OCI-LY1 (cell line): ENCODE results near the gene ZNF470.

ENCODE experiments used
- H2AFZ ChIP-seq: fragments of 200-600 bp; sonication (generic), shearing (Covaris generic); 2 replicates; pipeline ENCODE4 v1.6.0; 2014; ENCODE audit warnings: antibody characterized with exemption, mild to moderate bottlenecking, low read length
- H3F3A ChIP-seq: fragments of 200-600 bp; sonication (generic), shearing (Covaris generic); 2 replicates; pipeline ENCODE4 v1.6.0; 2014; ENCODE audit warnings: mild to moderate bottlenecking, antibody characterized with exemption, low read length, moderate library complexity; ENCODE audit not compliant: insufficient read depth
- H3K27ac ChIP-seq: fragments of 200-600 bp; sonication (generic); 2 replicates; pipeline ENCODE4 v1.5.1; 2014; ENCODE audit warnings: low read length, mixed run types, mild to moderate bottlenecking, low read depth; ENCODE audit not compliant: poor library complexity, severe bottlenecking
- H3K27me3 ChIP-seq: fragments of 200-600 bp; sonication (generic); 2 replicates; pipeline ENCODE4 v1.6.0; 2014; ENCODE audit warnings: antibody characterized with exemption, mild to moderate bottlenecking, low read length, moderate library complexity; ENCODE audit not compliant: insufficient read depth
- H3K36me3 ChIP-seq: fragments of 200-600 bp; sonication (generic); 2 replicates; pipeline ENCODE4 v1.6.1; 2014; ENCODE audit warnings: mild to moderate bottlenecking, antibody characterized with exemption, low read length, moderate library complexity, mixed read lengths; ENCODE audit not compliant: insufficient read depth
- H3K4me1 ChIP-seq: fragments of 200-600 bp; sonication (generic); 2 replicates; pipeline ENCODE4 v1.5.1; 2014; ENCODE audit warnings: mild to moderate bottlenecking, low read length, moderate library complexity; ENCODE audit not compliant: insufficient read depth, severe bottlenecking
- H3K4me2 ChIP-seq: fragments of 200-600 bp; sonication (generic), shearing (Covaris generic); 2 replicates; pipeline ENCODE4 v1.6.1; 2014; ENCODE audit warnings: low read length
- H3K4me3 ChIP-seq: fragments of 200-600 bp; sonication (generic); 2 replicates; pipeline ENCODE4 v1.5.1; 2014; ENCODE audit warnings: low read length, low read depth, mild to moderate bottlenecking, mixed read lengths; ENCODE audit not compliant: poor library complexity, severe bottlenecking
- H3K79me2 ChIP-seq: fragments of 200-600 bp; shearing (Covaris generic); 2 replicates; pipeline ENCODE4 v1.6.1; 2016; ENCODE audit warnings: mixed run types, low read length, mixed read lengths; ENCODE audit not compliant: insufficient read depth
- H3K9ac ChIP-seq: fragments of 200-600 bp; sonication (generic), shearing (Covaris generic); 2 replicates; pipeline ENCODE4 v1.6.1; 2014; ENCODE audit warnings: mild to moderate bottlenecking, low read length, mixed read lengths
- H3K9me2 ChIP-seq: fragments of 200-600 bp; sonication (generic), shearing (Covaris generic); 2 replicates; pipeline ENCODE4 v1.6.1; 2014; ENCODE audit warnings: low read depth, mild to moderate bottlenecking, low read length, mixed read lengths
- H3K9me3 ChIP-seq: fragments of 200-600 bp; shearing (Covaris generic); 2 replicates; pipeline ENCODE4 v1.6.1; 2014; ENCODE audit warnings: low read length, mixed read lengths
- H4K20me1 ChIP-seq: fragments of 200-600 bp; sonication (generic), shearing (Covaris generic); 2 replicates; pipeline ENCODE4 v1.6.0; 2016; ENCODE audit warnings: mild to moderate bottlenecking, low read length; ENCODE audit not compliant: insufficient read depth
- EZH2 ChIP-seq: fragments of 200-600 bp; sonication (generic), shearing (Covaris generic); IDR thresholded peaks from 2 replicates; pipeline ENCODE4 v1.8.0; 2017; ENCODE audit warnings: borderline replicate concordance, mixed run types, mild to moderate bottlenecking, antibody characterized with exemption, low read length, moderate library complexity, mixed read lengths
- TF ChIP-seq, protein P1 (sequence below): fragments of 200-600 bp; sonication (generic), shearing (Covaris generic); IDR thresholded peaks from 2 replicates; pipeline ENCODE4 v1.5.1; 2017; ENCODE audit warnings: mild to moderate bottlenecking, antibody characterized with exemption, low read length, moderate library complexity, mixed read lengths

ZNF470 gene

DNA sequence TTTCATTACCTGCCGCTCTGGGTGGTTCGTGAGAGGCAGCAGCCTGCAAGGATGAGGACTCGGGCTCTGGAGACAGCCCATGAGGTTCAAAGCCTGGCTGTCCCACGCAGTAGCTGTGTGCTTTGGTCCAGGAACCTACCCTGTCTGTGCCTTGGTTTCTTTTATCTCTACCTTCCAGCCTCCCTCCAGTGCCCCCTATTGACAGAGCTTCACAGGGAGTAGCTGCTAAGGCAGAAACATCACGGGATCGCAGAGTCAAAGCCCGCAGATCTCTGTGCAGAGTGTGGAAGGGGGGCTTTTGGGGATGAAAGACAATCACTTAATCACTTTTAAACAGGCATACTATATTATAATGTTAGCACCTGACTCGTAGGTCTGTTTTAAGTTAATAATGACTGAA is 44.0 kb downstream of the ZNF470 start:
- no peak overlapping the region for H3K27ac ChIP-seq
- H3K9ac ChIP-seq = no peak overlapping the region
- H2AFZ ChIP-seq = no peak overlapping the region
- no peaks in the 10 kb centered on the region for H3K79me2 ChIP-seq
- H3K4me1 ChIP-seq = no peaks in the 10 kb centered on the region
- peaks cover 12% of the 10 kb centered on the region; the same call in 1 of the 2 replicates for H3K9me3 ChIP-seq
- no peak overlapping the region for H3K4me2 ChIP-seq
- H3K27me3 ChIP-seq = no peaks in the 10 kb centered on the region
- no peaks in the 10 kb centered on the region; the same call in 1 of the 2 replicates for H3K36me3 ChIP-seq
- H3K4me3 ChIP-seq = no peak overlapping the region
- TF ChIP-seq, protein P1, sequence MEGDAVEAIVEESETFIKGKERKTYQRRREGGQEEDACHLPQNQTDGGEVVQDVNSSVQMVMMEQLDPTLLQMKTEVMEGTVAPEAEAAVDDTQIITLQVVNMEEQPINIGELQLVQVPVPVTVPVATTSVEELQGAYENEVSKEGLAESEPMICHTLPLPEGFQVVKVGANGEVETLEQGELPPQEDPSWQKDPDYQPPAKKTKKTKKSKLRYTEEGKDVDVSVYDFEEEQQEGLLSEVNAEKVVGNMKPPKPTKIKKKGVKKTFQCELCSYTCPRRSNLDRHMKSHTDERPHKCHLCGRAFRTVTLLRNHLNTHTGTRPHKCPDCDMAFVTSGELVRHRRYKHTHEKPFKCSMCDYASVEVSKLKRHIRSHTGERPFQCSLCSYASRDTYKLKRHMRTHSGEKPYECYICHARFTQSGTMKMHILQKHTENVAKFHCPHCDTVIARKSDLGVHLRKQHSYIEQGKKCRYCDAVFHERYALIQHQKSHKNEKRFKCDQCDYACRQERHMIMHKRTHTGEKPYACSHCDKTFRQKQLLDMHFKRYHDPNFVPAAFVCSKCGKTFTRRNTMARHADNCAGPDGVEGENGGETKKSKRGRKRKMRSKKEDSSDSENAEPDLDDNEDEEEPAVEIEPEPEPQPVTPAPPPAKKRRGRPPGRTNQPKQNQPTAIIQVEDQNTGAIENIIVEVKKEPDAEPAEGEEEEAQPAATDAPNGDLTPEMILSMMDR = no peak
- no peaks in the 10 kb centered on the region for H3F3A ChIP-seq
- no peaks in the 10 kb centered on the region for H4K20me1 ChIP-seq
- H3K9me2 ChIP-seq = no peaks in the 10 kb centered on the region

DNA sequence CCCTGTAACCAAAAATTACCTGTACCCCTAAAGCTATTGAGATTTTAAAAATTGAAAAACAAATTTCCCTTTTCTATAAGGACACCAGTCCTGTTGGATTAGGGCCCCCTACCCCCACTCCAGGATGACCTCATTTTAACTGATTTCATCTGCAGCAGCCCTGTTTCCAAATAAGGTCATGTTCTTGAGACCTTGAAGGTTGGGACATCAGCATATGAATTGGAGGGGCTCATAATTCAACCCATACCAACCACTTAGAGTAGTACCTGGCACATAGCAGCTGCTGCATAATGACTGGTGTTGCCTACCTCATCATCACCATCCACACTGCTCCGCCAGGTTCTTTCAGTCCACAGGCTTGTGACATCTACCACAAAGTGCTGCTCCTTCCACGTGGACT is 45.5 kb downstream of the ZNF470 start:
- Histone ChIP-seq H3K9me2 (no peaks in the 10 kb centered on the region), H3K4me3 (no peak overlapping the region), H3K79me2 (no peaks in the 10 kb centered on the region), H3K9ac (no peak overlapping the region), H3F3A (no peaks in the 10 kb centered on the region), H3K4me1 (no peaks in the 10 kb centered on the region), H3K36me3 (peaks cover 2% of the 10 kb centered on the region), H3K27ac (no peak overlapping the region), H4K20me1 (no peaks in the 10 kb centered on the region), H3K4me2 (no peak overlapping the region), H3K27me3 (no peaks in the 10 kb centered on the region), H2AFZ (no peak overlapping the region), H3K9me3 (peaks cover 12% of the 10 kb centered on the region; the same call in 1 of the 2 replicates)
- TF ChIP-seq EZH2 = no peak

DNA sequence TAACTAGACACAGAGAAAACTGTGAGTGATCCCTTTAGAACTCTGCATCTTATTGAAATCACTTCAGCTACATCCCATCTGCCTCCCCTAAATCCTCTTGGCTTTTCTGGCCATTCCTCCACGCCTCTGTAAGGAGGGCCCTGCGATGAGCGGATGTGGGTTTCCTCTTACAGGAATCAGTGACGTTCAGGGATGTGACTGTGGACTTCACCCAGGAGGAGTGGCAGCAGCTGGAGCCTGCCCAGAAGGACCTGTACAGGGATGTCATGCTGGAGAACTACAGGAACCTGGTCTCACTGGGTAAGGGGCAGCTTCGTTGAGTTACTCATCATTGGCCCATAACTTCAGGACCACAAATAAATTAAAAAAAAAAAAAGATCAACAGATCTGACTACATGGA is 46.4 kb downstream of the ZNF470 start:
- Histone ChIP-seq H3K27me3 (no peaks in the 10 kb centered on the region), H3K9me2 (no peaks in the 10 kb centered on the region), H3K4me2 (no peak overlapping the region), H3K36me3 (peaks cover 6% of the 10 kb centered on the region), H3K4me3 (no peak overlapping the region), H3K9me3 (peaks cover 11% of the 10 kb centered on the region; the same call in 1 of the 2 replicates), H2AFZ (no peak overlapping the region), H3F3A (no peaks in the 10 kb centered on the region), H3K9ac (no peak overlapping the region), H3K27ac (no peak overlapping the region), H3K79me2 (no peaks in the 10 kb centered on the region), H3K4me1 (no peaks in the 10 kb centered on the region), H4K20me1 (no peaks in the 10 kb centered on the region)
- no peak for TF ChIP-seq EZH2
- TF ChIP-seq, protein P1 = no peak

DNA sequence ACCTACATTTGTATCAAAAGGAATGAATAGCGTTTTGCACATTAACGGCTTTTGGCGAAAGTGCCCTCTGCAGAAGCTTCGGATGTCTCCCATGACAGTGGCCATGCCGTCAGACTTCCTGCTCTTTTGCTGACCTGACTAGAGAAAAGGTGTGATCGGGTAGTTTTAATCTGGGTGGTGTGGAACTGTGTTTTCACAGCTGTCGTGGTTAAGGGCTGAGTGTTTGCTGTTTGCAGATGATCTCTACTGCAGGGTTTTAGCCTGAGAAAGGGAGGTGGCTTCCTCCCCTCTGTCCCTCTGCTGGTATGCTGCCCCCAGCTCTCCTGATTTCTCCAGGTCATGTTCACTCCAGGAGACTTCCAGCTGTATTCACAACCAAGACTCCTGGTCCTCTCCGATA is 50.3 kb downstream of the ZNF470 start:
- Histone ChIP-seq H3K27me3 (no peaks in the 10 kb centered on the region), H3K4me1 (no peaks in the 10 kb centered on the region), H3K9ac (no peak overlapping the region), H3K9me2 (no peaks in the 10 kb centered on the region), H3K79me2 (no peaks in the 10 kb centered on the region), H3K4me2 (no peak overlapping the region), H2AFZ (no peak overlapping the region), H3K27ac (no peak overlapping the region), H3K36me3 (peaks cover 17% of the 10 kb centered on the region), H3K4me3 (no peak overlapping the region), H4K20me1 (no peaks in the 10 kb centered on the region), H3K9me3 (peaks cover 7% of the 10 kb centered on the region; the same call in 1 of the 2 replicates), H3F3A (no peaks in the 10 kb centered on the region)
- TF ChIP-seq EZH2 = no peak
- TF ChIP-seq, protein P1 = no peak
